Activated B cell treated with CpG ODN at 0.5 μM for 24 hours (primary cell): ENCODE data around the gene TBL1X. TPM values are rescaled to one million over a fixed set of nuclear protein-coding genes. Genes with fewer than 3 reads are reported as not detected.

Source experiments
- ATAC-seq: fragments of 200-7000 bp; cut with Tn5 transposase; one replicate; pipeline ENCODE4 v1.10.0; 2021; ENCODE audit warnings: low read depth, mild to moderate bottlenecking, moderate library complexity
- CTCF ChIA-PET: fragments of 350-600 bp; sonication (Branson Sonifier 250); formaldehyde crosslinking; loops from one replicate; lab custom pipeline; 2021; ENCODE audit warnings: antibody characterized with exemption; lab: Charles Lee
- POLR2A ChIA-PET: fragments of 350-600 bp; sonication (Branson Sonifier 250); formaldehyde crosslinking; loops from one replicate; lab custom pipeline; 2021; ENCODE audit warnings: antibody characterized with exemption; lab: Charles Lee
- DNase-seq: peaks from one replicate; pipeline ENCODE4 v3.0.0; 2022
- H3K27ac Mint-ChIP-seq: one replicate; pipeline ENCODE4 v1.8.0; 2020; ENCODE audit warnings: mixed read lengths
- H3K27me3 Mint-ChIP-seq: one replicate; pipeline ENCODE4 v1.8.0; 2021; ENCODE audit warnings: mixed read lengths
- H3K36me3 Mint-ChIP-seq: one replicate; pipeline ENCODE4 v1.8.0; 2021; ENCODE audit warnings: low read depth, mixed read lengths
- H3K4me1 Mint-ChIP-seq: one replicate; pipeline ENCODE4 v1.8.0; 2021; ENCODE audit warnings: mixed read lengths
- H3K4me3 Mint-ChIP-seq: one replicate; pipeline ENCODE4 v1.8.0; 2020; ENCODE audit warnings: mild to moderate bottlenecking, mixed read lengths
- H3K9me3 Mint-ChIP-seq: one replicate; pipeline ENCODE4 v1.8.0; 2020; ENCODE audit warnings: mixed read lengths
- CTCF ChIP-seq: fragments of 200-600 bp; IDR thresholded peaks from one replicate; pipeline ENCODE4 v1.8.0; 2022; ENCODE audit warnings: antibody characterized with exemption, mild to moderate bottlenecking
- intact Hi-C: fragments of 100-400 bp; cut with micrococcal nuclease; formaldehyde crosslinking; loops from one replicate; pipeline ENCODE4 v1.15.1; 2024
- total RNA-seq: library from RNA; stranded (reverse); gene quantifications from 2 replicates; pipeline ENCODE4 v1.2.3, GENCODE V29; 2022

Gene TBL1X
- total RNA-seq, 1 donor from 2014 or later = 38.5 TPM

- peaks cover 12% of the 10 kb centered on the region for H3K4me1 Mint-ChIP-seq
- POLR2A ChIA-PET = no interaction called here
- CTCF ChIA-PET = no interaction called here
- TF ChIP-seq CTCF = no peak
- peaks cover 51% of the 10 kb centered on the region for H3K36me3 Mint-ChIP-seq
- ATAC-seq (no peak), DNase-seq (no peak)
- intact Hi-C loops = no loop called here
- no peaks in the 10 kb centered on the region for H3K27me3 Mint-ChIP-seq
- peaks cover 2% of the 10 kb centered on the region for H3K9me3 Mint-ChIP-seq
- H3K27ac Mint-ChIP-seq = no peak overlapping the region
- H3K4me3 Mint-ChIP-seq = no peak overlapping the region
These were observed 241.6 kb downstream of the TBL1X start for GRCh38 chrX:9706421-9706820.

- Mint-ChIP-seq H3K36me3 (peaks cover 52% of the 10 kb centered on the region), H3K27me3 (no peaks in the 10 kb centered on the region), H3K4me3 (no peak overlapping the region), H3K9me3 (peaks cover 2% of the 10 kb centered on the region), H3K4me1 (peaks cover 12% of the 10 kb centered on the region), H3K27ac (no peak overlapping the region)
- DNase-seq = no peak
- intact Hi-C loops = loop anchor here (2.0 kb wide), 3 partner anchors 31 to 839 kb away; no protein-coding TSS in a partner anchor
- no peak for ATAC-seq
- TF ChIP-seq CTCF = no peak
- ChIA-PET CTCF (interaction anchor here (0.8 kb wide), 1 partner anchor 736 kb away, joined by 3 read pairs; no protein-coding TSS in a partner anchor), POLR2A (interaction anchor here (0.5 to 0.6 kb wide), 2 partner anchors 365 to 366 kb away, joined by 3 to 4 read pairs; no protein-coding TSS in a partner anchor)
These were observed 242.6 kb downstream of the TBL1X start for GRCh38 chrX:9707306-9708033.

GRCh38 chrX:9708086-9708485 is 243.2 kb downstream of the TBL1X start:
- Mint-ChIP-seq H3K27me3 (no peaks in the 10 kb centered on the region), H3K36me3 (peaks cover 56% of the 10 kb centered on the region), H3K27ac (no peak overlapping the region), H3K4me1 (peaks cover 12% of the 10 kb centered on the region), H3K9me3 (peaks cover 2% of the 10 kb centered on the region), H3K4me3 (no peak overlapping the region)
- no peak for TF ChIP-seq CTCF
- POLR2A ChIA-PET = interaction anchor here (0.5 kb wide), 1 partner anchor 366 kb away, joined by 4 read pairs; no protein-coding TSS in a partner anchor
- no peak for ATAC-seq
- DNase-seq = no peak
- CTCF ChIA-PET = interaction anchor here (0.8 kb wide), 1 partner anchor 737 kb away, joined by 3 read pairs; no protein-coding TSS in a partner anchor
- intact Hi-C loops = loop anchor here (2.0 kb wide), 3 partner anchors 31 to 839 kb away; no protein-coding TSS in a partner anchor

GRCh38 chrX:9708923-9709553 is 244.2 kb downstream of the TBL1X start:
- ChIA-PET POLR2A (no interaction called here), CTCF (interaction anchor here (0.6 to 1.0 kb wide), 2 partner anchors 736 to 738 kb away, joined by 3 read pairs; no protein-coding TSS in a partner anchor)
- DNase-seq (peak; percentile 67), ATAC-seq (peak; percentile 85)
- no peak overlapping the region for H3K4me3 Mint-ChIP-seq
- H3K27ac Mint-ChIP-seq = no peak overlapping the region
- peaks cover 2% of the 10 kb centered on the region for H3K9me3 Mint-ChIP-seq
- no peak for TF ChIP-seq CTCF
- intact Hi-C loops = loop anchor here (1.0 to 2.0 kb wide), 9 partner anchors 32 to 960 kb away; no protein-coding TSS in a partner anchor
- peaks cover 12% of the 10 kb centered on the region for H3K4me1 Mint-ChIP-seq
- no peaks in the 10 kb centered on the region for H3K27me3 Mint-ChIP-seq
- peaks cover 55% of the 10 kb centered on the region for H3K36me3 Mint-ChIP-seq

- intact Hi-C loops = no loop called here
- POLR2A ChIA-PET = interaction anchor here (1.2 kb wide), 1 partner anchor 369 kb away, joined by 3 read pairs; no protein-coding TSS in a partner anchor
- no peaks in the 10 kb centered on the region for H3K27me3 Mint-ChIP-seq
- CTCF ChIA-PET = no interaction called here
- H3K9me3 Mint-ChIP-seq = no peaks in the 10 kb centered on the region
- TF ChIP-seq CTCF = no peak
- no peak for ATAC-seq
- H3K4me3 Mint-ChIP-seq = no peak overlapping the region
- no peak overlapping the region for H3K27ac Mint-ChIP-seq
- no peak for DNase-seq
- peaks cover 55% of the 10 kb centered on the region for H3K36me3 Mint-ChIP-seq
- peaks cover 12% of the 10 kb centered on the region for H3K4me1 Mint-ChIP-seq
These were observed 245.5 kb downstream of the TBL1X start for GRCh38 chrX:9710332-9710731.
